Vagina (tissue), 2 donors: ENCODE results near the gene LCOR. TPM values are rescaled to one million over a fixed set of nuclear protein-coding genes. Genes with fewer than 3 reads are reported as not detected.
A peak's percentile ranks its signal among the peaks of the same experiment; 100 is the strongest.

ENCODE experiments used
- DNase-seq, 2 donors: peaks; one replicate each; pipeline ENCODE4 v3.0.0-alpha.2; 2017; ENCODE audit errors: extremely low spot score in 2 of 2
- H3K27ac ChIP-seq: fragments of 200-600 bp; sonication (generic); one replicate; pipeline ENCODE4 v1.5.1; 2019
- H3K27me3 ChIP-seq: fragments of 200-600 bp; sonication (generic); one replicate; pipeline ENCODE4 v1.5.1; 2019
- H3K36me3 ChIP-seq, 2 donors: fragments of 200-600 bp; sonication (generic); one replicate each; pipeline ENCODE4 v1.5.1; 2017 to 2019
- H3K4me1 ChIP-seq: fragments of 200-600 bp; sonication (generic); one replicate; pipeline ENCODE4 v1.5.1; 2019
- H3K4me3 ChIP-seq, 2 donors: fragments of 200-600 bp; sonication (generic); 1 replicate in 1 of 2; 2 replicates in 1 of 2; pipeline ENCODE4 v1.5.1; 2016 to 2019
- H3K9me3 ChIP-seq: fragments of 200-600 bp; sonication (generic); one replicate; pipeline ENCODE4 v1.5.1; 2019
- CTCF ChIP-seq, 3 experiments: fragments of 450-650 bp in 2 of 3; fragments of 200-600 bp in 1 of 3; sonication (generic) in 1 of 3; IDR thresholded peaks; one replicate each; pipeline ENCODE4 v1.5.1; 2017 to 2019; ENCODE audit warnings: antibody characterized with exemption in 3 of 3, mild to moderate bottlenecking in 2 of 3, moderate library complexity in 2 of 3
- POLR2A ChIP-seq, 2 donors: fragments of 450-650 bp; IDR thresholded peaks; one replicate each; pipeline ENCODE4 v1.6.1; 2017; ENCODE audit warnings: antibody characterized with exemption in 2 of 2, mild to moderate bottlenecking in 2 of 2, moderate library complexity in 2 of 2
- POLR2AphosphoS5 ChIP-seq, 2 donors: sonication (generic); formaldehyde crosslinking; IDR thresholded peaks; one replicate each; pipeline ENCODE4 v1.9.0; 2017; ENCODE audit warnings: antibody characterized with exemption in 2 of 2, mild to moderate bottlenecking in 2 of 2, low read depth in 1 of 2; ENCODE audit not compliant: insufficient read depth in 1 of 2
- intact Hi-C: fragments of 100-400 bp; cut with DNase I; formaldehyde crosslinking; loops from one replicate; pipeline ENCODE4 v1.15.1; 2023
- total RNA-seq: library from RNA; depleted of rRNA; stranded (reverse); fragments of >200 nt; gene quantifications from one replicate; pipeline ENCODE4 v1.2.3, GENCODE V29; 2016

The LCOR gene
- total RNA-seq, 1 donor from 2014 or later: 85.2 TPM

GRCh38 chr10:96996275-96996965, 164.3 kb downstream of the LCOR start:
- DNase-seq: no peak
- Histone ChIP-seq H3K27me3 (no peaks in the 10 kb centered on the region), H3K4me3 (no peak overlapping the region), H3K4me1 (no peaks in the 10 kb centered on the region), H3K9me3 (no peaks in the 10 kb centered on the region), H3K36me3 (no peaks in the 10 kb centered on the region), H3K27ac (no peak overlapping the region)
- intact Hi-C loops: no loop called here
- no peak for TF ChIP-seq CTCF (IDR thresholded peaks at IDR 0.05)
- TF ChIP-seq POLR2AphosphoS5 (IDR thresholded peaks at IDR 0.05; ENCODE audit: insufficient read depth in 1 of 2, low read depth in 1 of 2): no peak
- TF ChIP-seq POLR2A (IDR thresholded peaks at IDR 0.05): no peak

- no peak overlapping the region for H3K4me3 ChIP-seq
- peak in 1 of 2 donors; percentile 71 for DNase-seq
- TF ChIP-seq POLR2AphosphoS5 (IDR thresholded peaks at IDR 0.05; ENCODE audit: insufficient read depth in 1 of 2, low read depth in 1 of 2) (no peak), CTCF (IDR thresholded peaks at IDR 0.05) (no peak), POLR2A (IDR thresholded peaks at IDR 0.05) (no peak)
- no peaks in the 10 kb centered on the region for H3K4me1 ChIP-seq
- intact Hi-C loops: no loop called here
- no peaks in the 10 kb centered on the region for H3K9me3 ChIP-seq
- no peak overlapping the region for H3K27ac ChIP-seq
- H3K36me3 ChIP-seq: no peaks in the 10 kb centered on the region
- no peaks in the 10 kb centered on the region for H3K27me3 ChIP-seq
Measured at GRCh38 chr10:96998329-96998888, 166.3 kb downstream of the LCOR start.

GRCh38 chr10:96999337-96999736, 167.2 kb downstream of the LCOR start:
- peak in 1 of 2 donors; percentile 69 for DNase-seq
- intact Hi-C loops: no loop called here

GRCh38 chr10:96999987-97000386, 167.9 kb downstream of the LCOR start:
- H3K9me3 ChIP-seq: no peaks in the 10 kb centered on the region
- H3K27ac ChIP-seq: no peak overlapping the region
- no peak overlapping the region for H3K4me3 ChIP-seq
- no peaks in the 10 kb centered on the region for H3K4me1 ChIP-seq
- H3K27me3 ChIP-seq: no peaks in the 10 kb centered on the region
- intact Hi-C loops: no loop called here
- TF ChIP-seq POLR2AphosphoS5 (IDR thresholded peaks at IDR 0.05; ENCODE audit: insufficient read depth in 1 of 2, low read depth in 1 of 2) (no peak), POLR2A (IDR thresholded peaks at IDR 0.05) (no peak), CTCF (IDR thresholded peaks at IDR 0.05) (no peak)
- DNase-seq: peak; percentile 46 to 70
- no peaks in the 10 kb centered on the region for H3K36me3 ChIP-seq

More at GRCh38 chr10:96999337-96999736, 167.2 kb downstream of the LCOR start:
- Histone ChIP-seq H3K27ac (no peak overlapping the region), H3K36me3 (no peaks in the 10 kb centered on the region), H3K9me3 (no peaks in the 10 kb centered on the region), H3K4me1 (no peaks in the 10 kb centered on the region), H3K4me3 (no peak overlapping the region), H3K27me3 (no peaks in the 10 kb centered on the region)
- TF ChIP-seq POLR2AphosphoS5 (IDR thresholded peaks at IDR 0.05; ENCODE audit: insufficient read depth in 1 of 2, low read depth in 1 of 2) (no peak), POLR2A (IDR thresholded peaks at IDR 0.05) (no peak), CTCF (IDR thresholded peaks at IDR 0.05) (no peak)
